HL-60/S4 (cell line): ENCODE measurements around the gene CELF2.

Experiments
- in situ Hi-C: fragments of 300-500 bp; cut with MboI; formaldehyde crosslinking; loops from 2 replicates; pipeline ENCODE4 v1.14.3; 2022; ENCODE audit warnings: low sequenced_read_pairs

Gene CELF2

DNA sequence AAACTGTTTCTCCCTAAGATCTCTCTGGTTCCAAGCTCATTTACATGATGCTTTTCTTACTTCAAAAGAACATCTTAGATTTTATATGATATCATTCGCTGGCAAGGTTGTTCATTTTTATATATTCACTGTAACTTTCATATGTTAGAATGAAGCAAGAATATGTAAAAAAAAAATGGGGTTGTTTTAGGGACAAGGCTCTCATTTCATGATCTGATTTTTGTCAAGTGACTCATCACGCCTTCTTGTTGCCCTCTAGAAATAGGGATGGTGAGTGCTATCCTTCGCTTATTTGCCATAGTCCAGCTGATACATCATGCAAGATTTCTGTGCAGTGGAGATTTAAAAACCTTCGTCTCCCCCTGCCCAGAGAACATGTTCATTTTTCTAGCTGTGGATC, 14.0 kb upstream of the CELF2 start:
- in situ Hi-C loops = no loop called here

DNA sequence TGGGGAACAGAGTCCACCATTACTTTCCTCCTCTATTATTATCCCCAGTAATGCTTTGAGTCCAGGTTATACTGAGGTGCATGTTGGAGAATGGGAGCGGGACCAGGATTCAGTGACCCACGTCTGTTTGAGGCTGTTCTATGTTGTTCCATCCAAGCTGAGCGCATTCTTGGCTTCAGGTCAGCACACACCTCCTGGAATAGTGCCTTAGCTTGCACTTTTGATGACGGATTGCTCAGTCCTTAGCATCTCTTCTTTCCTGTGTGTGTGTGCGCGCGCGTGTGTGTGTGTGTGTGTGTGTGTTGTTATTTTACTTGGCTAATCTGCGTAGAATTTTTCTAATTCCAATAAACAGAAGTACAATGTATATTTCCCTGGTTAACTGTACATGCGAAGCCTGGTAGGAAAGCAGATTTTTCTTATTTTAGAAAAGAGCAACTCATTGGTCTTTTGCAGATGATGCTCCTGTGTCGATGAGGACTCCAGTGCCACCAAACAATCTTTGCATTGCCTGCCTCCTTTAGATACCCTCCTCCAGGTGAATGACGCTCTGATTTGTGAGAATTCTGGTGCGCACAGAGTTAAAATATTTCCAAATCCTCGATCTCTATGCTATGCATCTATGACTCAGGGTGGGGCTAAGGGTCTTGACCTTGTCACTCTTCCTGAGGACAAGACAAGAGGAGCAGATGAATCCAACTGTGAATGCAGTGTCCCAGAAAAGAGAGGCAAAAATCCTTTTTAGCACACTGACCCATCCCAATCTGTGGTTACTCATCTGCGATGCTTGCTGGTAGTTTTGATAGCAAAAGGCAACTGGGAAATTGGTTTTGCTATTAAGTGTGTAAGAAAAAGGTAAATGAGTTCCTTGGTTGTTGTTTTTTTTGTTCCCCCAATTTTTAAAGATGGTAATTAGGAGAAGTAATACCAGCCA, 13.3 kb upstream of the CELF2 start:
- in situ Hi-C loops = no loop called here

DNA sequence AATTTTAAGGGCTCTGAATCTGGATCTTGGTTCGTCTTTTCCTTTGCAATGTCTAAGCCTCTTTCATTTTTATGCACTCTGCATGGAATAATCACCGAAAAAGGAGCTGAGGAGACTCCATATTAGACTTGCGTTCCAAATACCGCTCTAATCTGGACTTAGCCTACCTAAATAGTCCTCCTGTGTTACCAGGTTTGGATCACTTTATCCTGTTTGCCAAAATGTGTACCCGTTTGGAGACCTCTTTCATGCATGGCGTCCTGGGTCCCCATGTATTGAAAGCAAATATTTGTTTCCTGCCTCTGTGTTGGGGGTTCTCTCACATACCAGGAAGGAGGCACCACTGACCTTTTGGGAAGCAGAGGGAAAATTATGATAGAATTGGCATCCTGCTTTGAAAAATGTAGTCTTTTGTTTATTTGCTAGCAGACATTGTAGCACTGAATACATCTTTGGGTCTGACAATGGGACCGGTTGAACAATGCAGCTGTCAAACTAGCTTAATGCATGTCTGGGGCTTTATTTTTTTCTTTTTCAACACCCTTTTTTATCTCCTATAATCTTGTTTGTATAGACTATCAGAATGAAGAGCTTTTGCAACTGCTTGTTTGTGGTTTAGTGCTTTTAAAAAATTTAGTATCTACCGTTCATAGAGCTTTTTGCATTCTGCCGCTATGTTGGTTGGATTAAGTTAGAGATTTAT, 11.8 kb upstream of the CELF2 start:
- in situ Hi-C loops = no loop called here

DNA sequence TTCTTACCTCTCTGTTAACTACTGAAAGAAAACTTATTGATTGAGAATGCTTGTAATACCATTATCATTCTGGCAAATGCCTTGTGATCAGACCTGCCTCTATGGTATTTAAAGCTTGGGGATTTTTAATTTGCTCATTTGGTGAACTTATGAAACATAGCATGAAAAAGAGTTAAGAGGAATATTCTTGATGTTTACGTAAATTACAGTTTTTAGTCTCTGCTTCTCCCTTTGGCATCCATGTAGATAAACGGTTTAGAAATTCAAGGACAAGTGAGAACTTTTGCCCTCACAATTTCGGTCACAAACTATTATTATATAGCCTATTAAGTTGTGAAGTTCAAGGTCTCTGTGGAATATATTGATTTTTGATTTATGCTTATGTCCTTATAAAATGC, 11.2 kb upstream of the CELF2 start:
- in situ Hi-C loops = no loop called here

DNA sequence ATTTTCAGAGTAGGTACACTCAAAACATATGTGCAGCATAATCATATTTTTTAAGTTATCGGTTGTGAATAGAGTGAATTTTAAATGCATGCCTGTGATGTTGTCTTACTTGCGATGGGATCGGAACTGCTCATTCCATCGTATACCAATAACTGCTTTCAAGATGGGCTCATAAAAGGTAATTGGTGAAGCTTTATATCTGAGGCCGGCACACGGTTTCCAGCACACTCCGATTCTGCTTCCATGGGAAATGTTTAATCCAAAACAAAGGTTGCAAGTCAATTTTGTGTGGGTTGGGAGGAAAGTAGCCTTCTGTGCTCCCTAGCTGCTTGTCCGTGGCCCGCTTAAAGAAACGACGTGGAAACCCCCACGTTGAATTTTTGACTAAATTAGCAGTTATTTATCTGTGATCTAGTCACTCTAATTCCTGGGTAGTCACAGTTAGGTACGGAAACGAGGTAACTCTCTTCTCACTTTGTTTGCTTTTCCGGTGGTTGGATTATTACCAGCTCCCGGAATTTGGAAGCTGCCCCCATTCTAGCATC, 10.1 kb upstream of the CELF2 start:
- in situ Hi-C loops = no loop called here

GRCh38 chr10:11009471-11010308, 8.0 kb upstream of the CELF2 start:
- in situ Hi-C loops = no loop called here

DNA sequence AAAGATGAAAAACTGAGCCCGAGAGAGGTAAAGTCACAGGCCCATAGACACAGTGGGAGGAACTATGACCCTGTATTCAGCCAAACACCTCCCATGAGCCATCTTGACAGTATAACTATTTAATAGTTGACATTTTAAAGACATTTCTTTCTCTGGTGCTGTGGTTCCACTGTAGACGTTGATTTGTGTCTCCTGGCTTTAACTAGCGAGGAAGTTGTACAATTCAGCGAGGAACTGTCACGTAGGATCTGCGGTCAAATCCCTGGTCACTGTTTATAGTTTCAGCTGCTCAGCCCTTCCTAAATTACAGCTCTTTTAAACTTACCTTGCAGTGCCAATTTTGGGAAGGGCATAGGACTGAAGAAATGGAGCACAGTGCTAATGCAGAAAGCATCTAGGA, 7.1 kb upstream of the CELF2 start:
- in situ Hi-C loops = no loop called here

- in situ Hi-C loops = no loop called here
These were observed 6.2 kb upstream of the CELF2 start for GRCh38 chr10:11011436-11011835.

- in situ Hi-C loops = no loop called here
These were observed 5.7 kb upstream of the CELF2 start for GRCh38 chr10:11011984-11012383.

- in situ Hi-C loops = no loop called here
These were observed 5.0 kb upstream of the CELF2 start for GRCh38 chr10:11012421-11013295.

GRCh38 chr10:11013836-11014235, 3.8 kb upstream of the CELF2 start:
- in situ Hi-C loops = no loop called here

- in situ Hi-C loops = no loop called here
These were observed 2.8 kb upstream of the CELF2 start for GRCh38 chr10:11014671-11015445.

DNA sequence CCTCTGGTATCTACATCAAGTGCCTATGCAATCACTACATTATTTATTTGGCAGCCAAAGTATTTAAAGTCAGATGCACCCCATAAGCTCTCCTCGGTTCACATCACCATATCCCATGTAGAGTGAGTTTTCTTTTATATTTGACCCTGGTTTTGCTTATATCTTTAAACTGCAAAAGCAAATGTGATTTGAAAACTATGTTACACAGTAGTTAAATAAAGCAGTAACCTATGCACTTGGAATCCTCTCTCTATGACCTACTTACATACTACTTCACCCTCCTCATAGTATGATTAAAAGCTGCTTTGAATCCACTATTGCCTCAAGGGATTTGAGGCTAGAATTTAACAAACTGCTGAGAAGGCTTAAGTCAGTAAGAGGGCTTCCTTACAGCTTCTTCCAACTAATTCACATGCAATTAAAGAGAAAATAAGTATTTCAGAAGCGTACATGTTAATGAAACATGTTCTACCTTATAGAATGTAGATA, 2.2 kb upstream of the CELF2 start:
- in situ Hi-C loops = no loop called here

DNA sequence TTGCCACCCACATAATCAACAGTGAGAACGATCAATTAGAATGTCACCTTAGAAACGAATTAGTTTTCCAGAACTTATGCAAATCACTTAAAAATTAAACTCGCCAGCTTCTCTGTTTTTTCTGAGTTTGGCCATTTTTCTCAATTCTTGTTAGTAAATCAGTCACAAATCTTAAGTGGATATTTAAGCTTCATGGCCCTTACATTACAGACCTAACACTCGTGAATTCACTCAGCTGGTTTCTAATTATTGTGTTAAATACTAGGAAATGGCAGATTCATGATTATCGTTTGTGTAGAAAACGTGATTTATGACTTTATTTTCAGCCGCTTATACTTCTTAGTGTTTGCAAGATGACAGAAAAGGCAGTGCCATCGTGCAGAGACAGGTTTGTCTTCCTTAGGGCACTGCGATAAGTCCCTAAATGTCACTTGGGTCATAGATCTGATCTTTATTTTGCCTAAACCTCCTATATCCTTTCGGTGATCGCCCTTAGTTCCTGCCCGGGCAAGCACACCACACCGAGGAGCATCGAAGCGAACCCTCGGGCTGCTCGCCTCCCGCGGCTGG, 587 bp upstream of the CELF2 start:
- in situ Hi-C loops = no loop called here

DNA sequence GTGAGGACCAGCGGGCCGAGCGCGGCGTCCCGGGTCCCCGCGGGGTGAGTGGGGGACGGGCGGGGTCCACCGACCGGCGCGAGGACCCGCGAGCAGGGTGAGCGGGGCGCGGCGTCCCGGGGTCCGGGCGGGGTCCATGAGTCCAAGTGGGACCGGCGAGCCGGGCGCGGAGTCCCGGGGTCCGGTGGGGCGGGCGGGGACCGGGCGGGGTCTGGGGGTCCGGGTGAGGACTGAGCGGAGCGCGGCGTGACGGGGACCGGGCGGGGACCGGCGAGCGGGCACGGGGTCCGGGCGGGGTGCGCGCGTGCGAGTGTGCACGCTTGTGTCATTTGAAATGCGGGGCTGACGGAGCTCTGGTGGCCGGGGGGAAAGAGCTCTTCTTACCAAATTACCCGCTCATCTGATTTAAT, 765 bp downstream of the CELF2 start:
- in situ Hi-C loops = no loop called here

GRCh38 chr10:11018855-11019631, 1.4 kb downstream of the CELF2 start:
- in situ Hi-C loops = no loop called here

- in situ Hi-C loops = no loop called here
These were observed 2.3 kb downstream of the CELF2 start for GRCh38 chr10:11019724-11020547.
